ENCODE results near the gene OOSP2. TPM values are rescaled to one million over a fixed set of nuclear protein-coding genes. Genes with fewer than 3 reads are reported as not detected.

Gene OOSP2, protein sequence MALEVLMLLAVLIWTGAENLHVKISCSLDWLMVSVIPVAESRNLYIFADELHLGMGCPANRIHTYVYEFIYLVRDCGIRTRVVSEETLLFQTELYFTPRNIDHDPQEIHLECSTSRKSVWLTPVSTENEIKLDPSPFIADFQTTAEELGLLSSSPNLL
- total RNA-seq = not detected

DNA sequence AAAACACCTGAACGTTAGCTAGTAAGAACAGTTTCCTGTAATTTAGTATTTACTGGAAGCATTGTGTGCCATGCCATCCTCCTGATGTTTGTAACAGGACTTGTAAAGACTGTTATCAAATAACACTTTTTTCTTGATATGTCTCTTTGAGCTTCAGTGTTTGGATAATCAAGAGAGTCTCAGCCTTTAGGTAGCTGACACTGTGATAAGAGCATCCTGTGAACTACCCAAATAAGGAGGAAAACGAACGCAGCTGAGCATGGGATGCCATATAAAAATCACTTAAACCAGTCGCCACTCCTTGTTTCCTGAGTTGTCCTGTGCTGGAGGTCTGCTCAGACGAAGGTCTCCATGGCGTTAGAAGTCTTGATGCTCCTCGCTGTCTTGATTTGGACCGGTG, at the start of gene OOSP2:
Gene OOSP2, plus strand, starts transcription at position 301 of the 400 bp plus-strand sequence. Its CDS starts 51 bp downstream, at position 352.
- Histone ChIP-seq H3K36me3 (no peaks in the 10 kb centered on the region), H3K27ac (no peak within 1 kb of the TSS), H3K4me3 (no peak within 1 kb of the TSS), H3K4me1 (no peaks in the 10 kb centered on the region), H3K9me3 (no peaks in the 10 kb centered on the region), H3K27me3 (no peaks in the 10 kb centered on the region)
- no peak for TF ChIP-seq POLR2A (IDR thresholded peaks at IDR 0.05)
- TF ChIP-seq, protein P1, sequence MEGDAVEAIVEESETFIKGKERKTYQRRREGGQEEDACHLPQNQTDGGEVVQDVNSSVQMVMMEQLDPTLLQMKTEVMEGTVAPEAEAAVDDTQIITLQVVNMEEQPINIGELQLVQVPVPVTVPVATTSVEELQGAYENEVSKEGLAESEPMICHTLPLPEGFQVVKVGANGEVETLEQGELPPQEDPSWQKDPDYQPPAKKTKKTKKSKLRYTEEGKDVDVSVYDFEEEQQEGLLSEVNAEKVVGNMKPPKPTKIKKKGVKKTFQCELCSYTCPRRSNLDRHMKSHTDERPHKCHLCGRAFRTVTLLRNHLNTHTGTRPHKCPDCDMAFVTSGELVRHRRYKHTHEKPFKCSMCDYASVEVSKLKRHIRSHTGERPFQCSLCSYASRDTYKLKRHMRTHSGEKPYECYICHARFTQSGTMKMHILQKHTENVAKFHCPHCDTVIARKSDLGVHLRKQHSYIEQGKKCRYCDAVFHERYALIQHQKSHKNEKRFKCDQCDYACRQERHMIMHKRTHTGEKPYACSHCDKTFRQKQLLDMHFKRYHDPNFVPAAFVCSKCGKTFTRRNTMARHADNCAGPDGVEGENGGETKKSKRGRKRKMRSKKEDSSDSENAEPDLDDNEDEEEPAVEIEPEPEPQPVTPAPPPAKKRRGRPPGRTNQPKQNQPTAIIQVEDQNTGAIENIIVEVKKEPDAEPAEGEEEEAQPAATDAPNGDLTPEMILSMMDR (IDR thresholded peaks at IDR 0.05) = no peak
- DNase-seq = no peak

GRCh38 chr11:59990421-59990820, 49.8 kb upstream of the OOSP2 start:
- Histone ChIP-seq H3K36me3 (no peaks in the 10 kb centered on the region), H3K27ac (no peak overlapping the region), H3K4me1 (no peaks in the 10 kb centered on the region), H3K27me3 (no peaks in the 10 kb centered on the region), H3K4me3 (no peak overlapping the region), H3K9me3 (peaks cover 0 to 3% (median 0%) of the 10 kb centered on the region in 4 donors)
- no peak for DNase-seq
- no peak for TF ChIP-seq POLR2A (IDR thresholded peaks at IDR 0.05)
- TF ChIP-seq, protein P1 (IDR thresholded peaks at IDR 0.05) = no peak

DNA sequence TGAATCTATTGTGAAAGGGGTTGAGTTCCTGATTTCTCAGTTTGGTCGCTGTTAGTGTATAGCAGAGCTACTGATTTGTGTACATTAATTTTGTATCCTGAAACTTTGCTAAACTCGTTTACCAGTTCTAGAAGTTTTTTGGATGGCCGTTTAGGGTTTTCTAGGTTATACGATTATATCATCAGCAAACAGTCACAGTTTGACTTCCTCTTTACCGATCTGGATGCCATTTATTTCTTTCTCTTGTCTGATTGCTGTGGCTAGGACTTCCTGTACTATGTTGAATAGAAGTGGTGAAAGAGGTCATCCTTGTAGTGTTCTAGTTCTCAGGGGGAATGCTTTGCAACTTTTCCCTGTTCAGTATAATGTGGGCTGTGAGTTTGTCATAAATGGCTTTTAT, 47.8 kb upstream of the OOSP2 start:
- Histone ChIP-seq H3K27me3 (no peaks in the 10 kb centered on the region), H3K9me3 (peaks cover 0 to 3% (median 0%) of the 10 kb centered on the region in 4 donors)
- no peak for TF ChIP-seq POLR2A (IDR thresholded peaks at IDR 0.05)
- TF ChIP-seq, protein P1 (IDR thresholded peaks at IDR 0.05) = no peak

DNA sequence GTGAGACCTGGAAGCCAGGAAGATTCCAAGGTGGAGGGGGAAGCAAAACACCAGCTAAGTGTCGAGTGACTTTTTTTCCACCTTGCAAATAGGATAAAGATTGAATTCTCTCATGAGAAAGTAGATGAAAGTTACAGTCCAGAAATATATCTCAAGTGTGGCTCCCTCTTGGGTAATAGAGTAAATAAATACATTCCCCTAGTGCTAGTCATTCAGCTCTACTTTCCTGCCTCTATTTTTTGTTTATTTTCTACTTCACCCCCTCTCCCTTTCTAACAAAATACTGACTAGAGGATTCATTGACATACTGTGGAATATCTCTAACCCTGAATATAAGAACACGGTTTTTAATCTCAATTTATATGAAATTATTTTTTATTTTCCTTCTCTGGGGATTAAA, 42.4 kb upstream of the OOSP2 start:
- no peaks in the 10 kb centered on the region for H3K9me3 ChIP-seq
- TF ChIP-seq, protein P1 (IDR thresholded peaks at IDR 0.05) = no peak
- TF ChIP-seq POLR2A (IDR thresholded peaks at IDR 0.05) = no peak
- H3K36me3 ChIP-seq = no peaks in the 10 kb centered on the region
- no peak for DNase-seq
- no peaks in the 10 kb centered on the region for H3K4me1 ChIP-seq
- no peak overlapping the region for H3K27ac ChIP-seq
- no peaks in the 10 kb centered on the region for H3K27me3 ChIP-seq
- no peak overlapping the region for H3K4me3 ChIP-seq

More for the DNA sequence above, 47.8 kb upstream of the OOSP2 start:
- DNase-seq = no peak
- Histone ChIP-seq H3K27ac (no peak overlapping the region), H3K4me1 (no peaks in the 10 kb centered on the region), H3K4me3 (no peak overlapping the region), H3K36me3 (no peaks in the 10 kb centered on the region)

GRCh38 chr11:59999691-60000090, 40.5 kb upstream of the OOSP2 start:
- DNase-seq = no peak
- Histone ChIP-seq H3K36me3 (no peaks in the 10 kb centered on the region), H3K27ac (no peak overlapping the region), H3K4me1 (no peaks in the 10 kb centered on the region), H3K9me3 (no peaks in the 10 kb centered on the region), H3K4me3 (no peak overlapping the region), H3K27me3 (no peaks in the 10 kb centered on the region)
- no peak for TF ChIP-seq POLR2A (IDR thresholded peaks at IDR 0.05)
- TF ChIP-seq, protein P1 (IDR thresholded peaks at IDR 0.05) = no peak

- no peak overlapping the region for H3K4me3 ChIP-seq
- H3K36me3 ChIP-seq = no peaks in the 10 kb centered on the region
- no peak for DNase-seq
- no peaks in the 10 kb centered on the region for H3K27me3 ChIP-seq
- TF ChIP-seq, protein P1 (IDR thresholded peaks at IDR 0.05) = no peak
- no peaks in the 10 kb centered on the region for H3K4me1 ChIP-seq
- H3K9me3 ChIP-seq = no peaks in the 10 kb centered on the region
- H3K27ac ChIP-seq = no peak overlapping the region
Measured at GRCh38 chr11:60003729-60004128, 36.5 kb upstream of the OOSP2 start.
